Measurements from ENCODE around the gene MSI2.

Gene MSI2

GRCh38 chr17:57705921-57706695 lies 449.8 kb downstream of the MSI2 start:
- TF ChIP-seq TCF12 (IDR thresholded peaks at IDR 0.05; ENCODE audit: low read depth) (no peak), EP300 (IDR thresholded peaks at IDR 0.05; ENCODE audit: borderline replicate concordance) (no peak), MAX (IDR thresholded peaks at IDR 0.05) (no peak), USF1 (IDR thresholded peaks at IDR 0.05) (no peak), EGR1 (IDR thresholded peaks at IDR 0.05) (no peak), REST (IDR thresholded peaks at IDR 0.05; ENCODE audit: low read depth) (no peak), TEAD4 (IDR thresholded peaks at IDR 0.05) (no peak), RAD21 (IDR thresholded peaks at IDR 0.05; ENCODE audit: low read depth) (no peak), YY1 (IDR thresholded peaks at IDR 0.05; ENCODE audit: low read depth) (no peak), CREB1 (IDR thresholded peaks at IDR 0.05; ENCODE audit: low read depth) (no peak), NFIC (IDR thresholded peaks at IDR 0.05) (no peak), ZBTB7A (IDR thresholded peaks at IDR 0.05; ENCODE audit: low read depth) (no peak)

- TF ChIP-seq REST (IDR thresholded peaks at IDR 0.05; ENCODE audit: low read depth): no peak
- TF ChIP-seq CEBPB (IDR thresholded peaks at IDR 0.05): no peak
- TF ChIP-seq CREB1 (IDR thresholded peaks at IDR 0.05; ENCODE audit: low read depth): no peak
- no peak for TF ChIP-seq YY1 (IDR thresholded peaks at IDR 0.05; ENCODE audit: low read depth)
- TF ChIP-seq EP300 (IDR thresholded peaks at IDR 0.05; ENCODE audit: borderline replicate concordance): no peak
- TF ChIP-seq MAX (IDR thresholded peaks at IDR 0.05): no peak
- TF ChIP-seq TEAD4 (IDR thresholded peaks at IDR 0.05): no peak
- no peak for TF ChIP-seq TAF1 (IDR thresholded peaks at IDR 0.05; ENCODE audit: low read depth)
- no peak for TF ChIP-seq RAD21 (IDR thresholded peaks at IDR 0.05; ENCODE audit: low read depth)
- no peak for TF ChIP-seq NFIC (IDR thresholded peaks at IDR 0.05)
Observed at GRCh38 chr17:57706761-57707160, 450.4 kb downstream of the MSI2 start.

DNA sequence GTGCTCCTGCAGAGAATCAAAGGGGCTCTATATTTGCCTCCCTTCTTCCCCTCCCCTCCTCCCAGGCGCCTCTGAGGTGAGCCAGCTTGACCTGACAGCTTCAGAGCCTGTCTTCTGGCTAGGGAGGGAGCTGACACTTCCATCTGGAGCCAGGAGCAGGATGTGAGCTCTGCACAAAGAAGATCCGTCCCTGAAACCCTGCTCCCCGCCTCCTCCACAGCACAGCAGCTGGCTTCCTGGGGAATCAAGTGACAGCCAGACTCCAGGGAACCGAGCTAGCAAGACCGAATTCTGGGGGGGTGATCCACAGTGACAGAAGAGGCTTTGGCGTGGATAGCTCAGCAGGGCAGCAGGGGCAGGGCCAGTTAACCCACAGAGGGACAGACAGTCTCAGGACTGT lies 451.6 kb downstream of the MSI2 start:
- no peak for TF ChIP-seq FOXM1 (IDR thresholded peaks at IDR 0.05; ENCODE audit: borderline replicate concordance, low read depth)
- no peak for TF ChIP-seq TCF12 (IDR thresholded peaks at IDR 0.05; ENCODE audit: low read depth)
- no peak for TF ChIP-seq USF1 (IDR thresholded peaks at IDR 0.05)
- no peak for TF ChIP-seq REST (IDR thresholded peaks at IDR 0.05; ENCODE audit: low read depth)
- no peak for TF ChIP-seq YY1 (IDR thresholded peaks at IDR 0.05; ENCODE audit: low read depth)
- no peak for TF ChIP-seq CEBPB (IDR thresholded peaks at IDR 0.05)
- no peak for TF ChIP-seq ZBTB7A (IDR thresholded peaks at IDR 0.05; ENCODE audit: low read depth)
- no peak for TF ChIP-seq MAX (IDR thresholded peaks at IDR 0.05)
- no peak for TF ChIP-seq TAF1 (IDR thresholded peaks at IDR 0.05; ENCODE audit: low read depth)
- no peak for TF ChIP-seq EP300 (IDR thresholded peaks at IDR 0.05; ENCODE audit: borderline replicate concordance)
- TF ChIP-seq RAD21 (IDR thresholded peaks at IDR 0.05; ENCODE audit: low read depth): no peak
- no peak for TF ChIP-seq CREB1 (IDR thresholded peaks at IDR 0.05; ENCODE audit: low read depth)
- no peak for TF ChIP-seq TEAD4 (IDR thresholded peaks at IDR 0.05)
- no peak for TF ChIP-seq NFIC (IDR thresholded peaks at IDR 0.05)
- TF ChIP-seq EGR1 (IDR thresholded peaks at IDR 0.05): no peak

DNA sequence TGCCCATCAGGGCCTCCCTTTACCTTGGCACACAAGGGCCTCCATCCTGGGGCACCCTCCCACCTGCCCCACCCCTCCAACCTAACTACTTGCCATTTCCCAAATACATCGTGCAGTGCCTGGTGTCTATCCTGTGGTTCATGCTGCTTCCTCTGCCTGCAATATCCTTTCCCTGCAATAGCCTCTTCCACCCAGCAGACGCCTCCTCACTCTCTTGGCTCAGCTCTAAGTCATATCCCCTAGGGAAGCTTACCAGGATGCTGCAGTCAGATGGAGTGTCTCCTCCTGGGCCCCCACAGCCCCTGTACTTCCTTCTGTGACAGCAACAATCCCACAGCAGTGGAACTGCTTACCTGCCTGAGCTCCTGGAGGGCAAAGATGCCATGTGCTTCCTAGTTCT lies 452.1 kb downstream of the MSI2 start:
- TF ChIP-seq TEAD4 (IDR thresholded peaks at IDR 0.05): no peak
- no peak for TF ChIP-seq REST (IDR thresholded peaks at IDR 0.05; ENCODE audit: low read depth)
- TF ChIP-seq YY1 (IDR thresholded peaks at IDR 0.05; ENCODE audit: low read depth): no peak
- TF ChIP-seq TCF12 (IDR thresholded peaks at IDR 0.05; ENCODE audit: low read depth): no peak
- no peak for TF ChIP-seq FOXM1 (IDR thresholded peaks at IDR 0.05; ENCODE audit: borderline replicate concordance, low read depth)
- no peak for TF ChIP-seq EP300 (IDR thresholded peaks at IDR 0.05; ENCODE audit: borderline replicate concordance)
- no peak for TF ChIP-seq EGR1 (IDR thresholded peaks at IDR 0.05)
- no peak for TF ChIP-seq RAD21 (IDR thresholded peaks at IDR 0.05; ENCODE audit: low read depth)
- no peak for TF ChIP-seq CEBPB (IDR thresholded peaks at IDR 0.05)
- TF ChIP-seq MAX (IDR thresholded peaks at IDR 0.05): no peak
- TF ChIP-seq ZBTB7A (IDR thresholded peaks at IDR 0.05; ENCODE audit: low read depth): no peak
- TF ChIP-seq USF1 (IDR thresholded peaks at IDR 0.05): no peak

All from Ishikawa (cell line).